Dermis blood vessel endothelial cell (primary cell): Measurements from ENCODE around the gene NBEA. TPM values are rescaled to one million over a fixed set of nuclear protein-coding genes. Genes with fewer than 3 reads are reported as not detected.
"Not testable (repeated sequence)": the region's sequence is repeated elsewhere in the genome, so short reads cannot be mapped to it uniquely, and the experiment has no call there.

Experiments used
- DNase-seq: peaks from one replicate; pipeline ENCODE4 v3.0.0; 2010
- total RNA-seq: library from RNA; depleted of rRNA; stranded (reverse); fragments of >200 nt; gene quantifications from 2 replicates; pipeline ENCODE4 v1.2.3, GENCODE V29; 2014

The NBEA gene
- total RNA-seq, 1 donor from 2014 or later = 3.6 TPM

DNA sequence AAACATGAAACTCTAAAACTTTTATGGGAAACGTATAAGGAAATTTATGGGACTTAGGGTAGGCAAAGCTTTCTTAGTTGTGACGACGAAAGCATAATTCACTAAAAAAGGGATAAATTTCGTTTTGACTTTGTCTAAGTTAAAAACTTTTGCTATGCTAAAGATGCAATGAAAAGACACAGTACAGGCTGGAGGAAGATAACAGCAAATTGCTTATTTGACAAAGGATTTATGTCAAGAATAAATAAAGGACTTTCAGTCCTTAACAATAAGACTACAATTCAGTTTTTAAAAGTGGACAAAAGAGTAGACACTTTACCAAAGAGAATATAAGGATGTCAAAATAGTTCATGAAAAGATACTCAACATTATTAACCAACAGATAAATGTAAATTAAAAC, 150.2 kb downstream of the NBEA start:
- no peak for DNase-seq

GRCh38 chr13:35092751-35093150, 150.7 kb downstream of the NBEA start:
- no peak for DNase-seq

DNA sequence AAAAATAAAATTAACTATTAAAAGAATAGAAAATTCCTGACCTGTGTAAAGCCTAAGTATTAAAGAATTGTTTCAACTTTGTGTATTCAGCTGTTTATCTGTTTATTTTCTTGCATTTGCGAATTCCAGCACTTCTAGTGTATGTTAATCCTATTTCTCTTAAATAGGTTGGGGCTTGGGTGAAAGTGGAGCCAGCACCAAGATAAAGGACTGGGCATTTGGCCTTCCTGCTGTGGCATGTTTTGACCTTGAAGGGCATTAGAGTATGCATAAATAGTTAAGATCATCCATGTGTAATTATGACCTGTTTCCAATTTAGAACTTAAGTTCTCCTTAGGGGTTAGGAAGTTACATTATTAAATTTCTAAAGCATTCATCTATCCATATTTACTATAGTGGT, 151.3 kb downstream of the NBEA start:
- DNase-seq = no peak

DNA sequence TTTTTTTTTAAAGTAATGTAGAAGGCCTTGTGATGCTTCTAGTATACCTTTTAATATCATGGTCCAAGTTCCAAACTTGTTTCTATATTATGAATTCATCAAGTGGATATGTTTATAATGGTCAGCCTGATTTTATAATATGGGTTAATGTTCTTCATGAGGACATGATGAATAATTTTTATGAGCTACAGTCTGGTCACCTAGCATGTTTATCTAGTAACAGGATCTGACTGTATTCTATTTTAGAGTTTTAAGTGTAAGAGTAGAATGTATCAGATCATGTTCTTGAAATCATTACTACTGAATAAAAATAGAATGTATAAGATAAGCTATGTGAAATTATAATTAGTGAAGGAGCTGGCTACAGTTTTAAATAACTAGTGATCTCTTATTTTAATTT, 164.7 kb downstream of the NBEA start:
- not testable (repeated sequence) for DNase-seq

- no peak for DNase-seq
Observed at GRCh38 chr13:35107535-35107934, 165.5 kb downstream of the NBEA start.

- not testable (repeated sequence) for DNase-seq
Observed at GRCh38 chr13:35113612-35114011, 171.5 kb downstream of the NBEA start.

DNA sequence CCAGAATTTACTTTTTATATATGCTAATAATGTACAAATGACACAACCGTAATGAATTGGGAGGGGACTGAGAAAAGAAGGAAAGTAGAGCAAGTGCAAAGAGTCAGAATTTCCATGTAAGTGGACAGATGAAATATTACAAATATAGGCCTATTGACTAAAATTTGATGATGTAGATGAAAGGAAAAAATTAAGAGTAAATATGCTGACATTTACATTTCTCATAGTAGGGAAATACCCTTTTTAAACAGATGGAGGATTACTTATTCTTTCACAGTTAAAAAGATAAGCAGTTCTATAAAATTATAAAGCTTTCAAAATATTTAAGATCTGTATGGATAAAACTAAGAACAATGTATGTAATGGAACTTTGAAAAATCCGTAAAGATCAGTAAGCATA, 185.4 kb downstream of the NBEA start:
- no peak for DNase-seq

DNA sequence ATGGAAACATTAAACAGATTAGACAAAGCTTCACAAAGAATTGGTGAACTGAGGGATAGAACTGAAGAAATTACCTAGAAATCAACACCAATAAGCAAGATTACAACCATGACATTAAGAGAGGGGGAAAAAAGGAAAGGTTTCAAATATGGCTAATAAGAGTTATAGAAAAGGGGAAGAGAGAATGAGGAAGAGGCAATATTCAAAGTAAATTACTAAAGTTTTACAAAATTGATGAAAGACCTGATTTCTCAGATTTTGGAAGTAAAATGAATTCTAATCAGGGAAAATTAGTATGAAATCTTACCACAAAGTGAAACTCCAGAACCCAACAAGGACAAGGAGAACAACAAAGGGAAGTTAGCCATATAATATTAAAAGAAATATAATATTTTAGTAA, 187.4 kb downstream of the NBEA start:
- no peak for DNase-seq

GRCh38 chr13:35131471-35131870, 189.4 kb downstream of the NBEA start:
- no peak for DNase-seq

DNA sequence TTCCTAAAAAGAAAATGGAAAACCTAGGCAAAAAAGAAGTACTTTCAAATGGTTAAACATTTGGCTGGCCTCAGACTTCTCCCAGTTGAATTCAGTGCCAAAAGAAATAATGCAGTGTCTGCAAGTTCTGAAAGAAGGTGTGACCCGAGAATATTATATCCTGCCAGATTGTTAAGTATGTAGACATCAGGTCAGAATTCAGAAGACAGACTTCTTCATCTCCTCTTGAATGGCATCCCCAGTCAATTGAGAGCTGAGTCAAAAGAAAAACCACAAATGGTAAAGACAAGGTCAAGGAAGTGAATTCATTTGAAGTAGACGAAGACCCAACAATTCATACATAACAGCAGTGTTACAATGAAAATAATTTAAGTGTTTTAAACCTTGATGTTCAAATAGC, 194.5 kb downstream of the NBEA start:
- no peak for DNase-seq

- peak; percentile 37 for DNase-seq
Observed at GRCh38 chr13:35139591-35139990, 197.5 kb downstream of the NBEA start.

DNA sequence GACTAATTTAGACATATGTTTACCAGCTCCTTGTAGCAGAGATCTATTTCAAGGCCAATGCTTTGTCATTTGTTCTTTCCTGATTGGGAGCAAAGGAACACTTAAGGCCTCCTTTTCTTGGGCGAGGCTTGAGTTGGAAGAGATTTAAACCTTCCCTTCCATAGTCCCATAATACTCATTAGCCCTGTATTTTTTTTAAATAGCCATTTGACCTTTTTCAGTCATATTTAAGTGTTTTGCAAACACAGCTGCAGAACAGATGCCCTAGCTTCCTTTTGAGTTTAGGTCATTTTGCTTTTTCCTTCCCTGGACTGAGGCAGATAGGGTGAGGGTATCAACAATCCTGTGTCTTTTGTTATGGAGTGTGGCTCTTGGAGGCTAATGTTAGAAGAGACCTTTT, 198.3 kb downstream of the NBEA start:
- no peak for DNase-seq

GRCh38 chr13:35140831-35141230, 198.8 kb downstream of the NBEA start:
- DNase-seq = no peak

DNA sequence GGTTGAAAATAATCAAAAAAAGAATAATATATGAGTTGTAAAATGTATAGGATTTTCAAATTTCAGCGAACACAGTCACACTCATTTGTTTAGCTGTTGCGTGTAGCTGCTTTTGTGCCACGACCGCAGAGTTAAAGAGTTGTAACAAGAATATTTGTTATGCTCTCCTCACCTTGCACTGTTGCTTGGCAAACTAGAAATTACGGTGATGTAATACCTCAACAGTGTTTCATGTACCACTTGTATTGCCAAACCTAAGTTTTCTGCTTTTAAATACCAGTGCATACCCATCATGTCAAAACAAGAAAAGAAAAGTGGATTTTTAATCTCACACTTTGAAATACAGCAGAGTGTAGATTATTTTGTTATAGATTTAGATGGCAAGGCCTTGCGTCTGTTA, 201.1 kb downstream of the NBEA start:
- DNase-seq = no peak

DNA sequence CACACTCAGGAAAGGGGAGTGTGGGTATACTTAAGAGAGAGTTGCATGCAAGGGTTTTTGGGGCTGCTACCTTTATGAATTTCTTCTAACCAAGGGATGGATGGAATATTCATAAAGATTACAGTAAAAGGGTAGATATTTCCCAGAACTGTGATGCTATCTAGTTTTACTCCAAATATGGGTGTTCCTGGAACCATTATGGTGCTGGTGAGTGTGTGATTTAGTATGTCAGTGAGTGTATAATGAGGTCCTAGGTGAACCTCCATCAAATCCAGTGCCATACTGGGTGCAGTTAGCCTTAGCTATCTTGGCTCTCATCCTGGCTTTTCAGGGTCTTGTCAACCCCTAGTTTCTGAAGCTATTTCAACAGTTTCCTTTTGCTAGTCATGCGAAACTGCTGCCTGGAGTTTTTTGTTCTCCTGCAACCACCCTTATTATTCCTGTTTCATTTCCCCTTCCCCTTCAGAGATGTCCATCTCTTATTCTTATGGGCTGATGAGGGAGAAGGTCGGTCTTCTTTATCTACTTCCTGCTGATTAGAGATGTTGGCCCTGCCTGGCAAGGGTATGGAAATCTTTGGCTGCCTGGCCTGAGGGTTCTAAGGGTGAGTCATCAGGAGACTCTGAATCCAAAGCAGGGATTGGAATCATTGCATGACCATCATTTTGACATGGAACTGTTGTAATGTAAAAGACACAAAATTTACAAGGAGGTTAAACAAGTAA, 202.3 kb downstream of the NBEA start:
- DNase-seq = no peak

DNA sequence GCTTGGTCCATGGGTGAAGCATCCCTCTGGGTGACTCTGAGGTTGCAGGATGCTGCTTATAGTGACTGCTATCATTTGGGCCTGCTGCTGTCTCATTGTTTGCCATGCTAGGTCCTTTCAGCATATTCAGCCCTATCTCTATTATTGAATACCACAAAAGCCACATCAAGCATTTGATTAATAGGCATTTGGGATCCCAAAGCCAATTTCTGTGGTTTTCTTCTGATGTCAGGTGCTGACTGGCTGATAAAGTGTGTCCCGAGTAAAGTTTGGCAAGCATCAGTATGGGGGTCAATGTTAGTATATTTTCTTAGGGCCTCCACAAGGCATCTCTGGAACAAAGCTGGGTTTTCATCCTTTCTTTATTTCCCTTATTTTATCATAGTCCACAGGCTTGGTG, 204.6 kb downstream of the NBEA start:
- no peak for DNase-seq

DNA sequence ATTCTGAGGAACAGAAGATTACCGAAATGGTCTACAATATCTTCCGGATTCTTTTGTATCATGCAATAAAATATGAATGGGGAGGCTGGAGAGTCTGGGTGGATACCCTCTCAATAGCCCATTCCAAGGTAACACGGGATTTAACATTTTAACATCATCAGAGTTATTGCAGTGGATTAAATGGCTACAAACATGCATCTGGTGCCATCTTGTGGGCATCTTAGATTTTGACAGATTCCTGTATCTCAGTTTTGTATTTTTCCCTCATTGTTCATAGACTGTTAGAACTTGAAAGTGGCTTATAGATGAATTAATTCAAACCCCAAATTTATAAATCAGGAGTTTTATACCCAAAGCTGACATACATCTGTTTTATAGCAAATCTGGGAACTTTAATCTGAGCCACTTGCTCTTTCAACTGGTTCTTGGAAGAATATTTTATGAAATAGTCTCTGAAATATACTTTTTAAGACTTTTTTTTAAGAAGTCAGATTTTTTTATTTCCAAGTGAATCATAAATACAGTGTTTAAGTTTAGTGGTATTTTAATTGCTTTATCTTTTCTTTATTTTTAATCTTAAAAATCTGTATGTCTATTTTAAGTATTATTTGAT, 215.2 kb downstream of the NBEA start:
- peak; percentile 78 for DNase-seq

- DNase-seq = no peak
Observed at GRCh38 chr13:35159041-35159440, 217.0 kb downstream of the NBEA start.

DNA sequence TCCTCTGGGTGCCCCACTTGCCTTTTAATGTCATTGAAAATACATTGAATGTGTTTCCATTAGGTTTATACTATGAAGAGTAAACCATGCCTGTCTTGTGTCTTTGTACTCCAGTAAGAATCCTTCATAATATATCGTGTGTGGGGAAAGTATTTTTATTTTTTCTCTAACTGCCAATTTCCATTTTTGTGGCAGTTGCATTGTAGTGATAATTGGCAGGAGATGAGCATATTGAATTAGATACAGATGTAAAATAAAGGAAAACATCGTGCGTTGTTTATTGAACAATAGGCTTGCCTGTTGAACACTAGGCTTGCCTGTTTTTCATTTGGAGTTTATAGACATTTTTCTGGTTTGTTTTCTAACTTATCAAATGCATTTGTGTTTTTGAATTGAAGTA, 218.8 kb downstream of the NBEA start:
- DNase-seq = no peak

DNA sequence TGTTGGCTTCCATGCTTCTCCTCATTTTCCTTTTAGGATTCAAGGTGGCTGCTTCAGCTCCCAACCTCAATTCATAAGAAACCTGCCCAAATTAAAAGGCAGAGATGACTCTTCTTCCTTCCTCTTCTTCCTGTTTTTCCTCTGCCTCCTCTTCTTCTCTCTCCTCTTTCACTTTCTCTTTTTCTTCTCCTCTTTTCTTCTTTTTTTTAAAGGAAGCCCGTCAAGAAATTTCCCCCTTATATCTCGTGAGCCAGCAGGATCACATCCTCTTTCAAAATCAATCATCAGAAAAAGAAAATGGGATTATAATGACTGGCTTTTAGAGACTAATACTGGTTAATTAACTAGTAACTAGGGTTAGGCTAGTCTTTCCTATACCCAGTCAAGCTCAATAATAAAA, 220.3 kb downstream of the NBEA start:
- no peak for DNase-seq

DNA sequence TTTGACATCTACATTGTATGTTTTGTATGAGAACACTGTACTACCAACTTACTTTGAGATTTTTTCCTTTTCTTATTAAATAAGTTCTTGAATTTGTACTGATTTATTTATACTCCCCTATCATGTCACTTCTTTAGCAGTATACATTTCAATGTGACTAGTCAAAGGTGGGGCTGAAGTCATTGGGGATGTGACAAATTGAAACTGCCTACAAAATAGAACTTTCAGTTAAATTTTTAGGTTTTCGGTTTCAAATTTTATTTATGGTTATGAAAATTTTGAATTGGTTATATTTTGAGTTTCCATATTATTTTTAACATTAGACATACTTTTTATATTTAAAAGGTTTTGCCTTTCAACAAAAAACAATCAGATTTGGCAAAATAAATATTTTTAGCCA, 221.6 kb downstream of the NBEA start:
- no peak for DNase-seq

DNA sequence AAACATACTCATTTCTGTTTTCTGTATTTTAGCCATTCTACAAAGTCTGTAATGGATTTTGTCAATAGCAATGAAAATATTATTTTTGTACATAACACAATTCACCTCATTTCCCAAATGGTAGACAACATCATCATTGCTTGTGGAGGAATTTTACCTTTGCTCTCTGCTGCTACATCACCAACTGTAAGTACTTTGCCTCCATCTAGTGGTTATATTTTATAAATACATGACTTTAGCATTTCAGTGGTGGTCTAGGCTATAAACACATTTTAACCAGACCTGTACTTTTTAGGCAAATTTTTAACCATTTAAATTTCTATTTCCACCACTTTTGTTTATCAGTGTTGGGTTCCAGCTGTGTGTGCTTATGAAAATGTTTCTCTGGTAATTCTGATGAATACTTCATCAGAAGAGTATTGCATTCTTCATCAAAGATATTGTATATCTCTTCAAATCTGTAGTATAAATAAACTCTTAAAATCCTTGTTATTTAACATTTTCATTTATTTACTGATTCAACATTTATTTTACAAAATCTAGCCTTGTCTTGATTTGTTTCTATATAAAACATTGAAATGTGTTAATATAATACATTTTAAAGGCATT, 222.4 kb downstream of the NBEA start:
- peak; percentile 55 for DNase-seq

DNA sequence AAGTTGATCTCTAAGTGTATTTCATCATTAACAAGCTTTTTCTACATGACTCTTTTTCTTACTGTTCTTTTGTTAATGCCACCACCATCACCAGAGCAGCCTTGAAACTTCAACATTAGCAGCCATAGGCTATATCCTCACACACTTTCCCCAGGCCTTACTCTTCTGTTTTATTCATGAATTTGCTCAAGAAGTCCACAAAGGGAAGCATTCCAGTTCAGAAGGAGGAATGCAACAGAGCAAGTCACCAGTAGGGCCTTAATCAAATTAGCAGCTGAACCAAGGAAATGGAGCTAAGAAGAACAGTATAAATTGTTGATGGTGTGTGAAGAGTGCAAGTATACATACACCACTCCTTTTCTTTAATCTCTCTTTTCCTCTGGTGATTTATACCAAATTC, 223.1 kb downstream of the NBEA start:
- DNase-seq = no peak

DNA sequence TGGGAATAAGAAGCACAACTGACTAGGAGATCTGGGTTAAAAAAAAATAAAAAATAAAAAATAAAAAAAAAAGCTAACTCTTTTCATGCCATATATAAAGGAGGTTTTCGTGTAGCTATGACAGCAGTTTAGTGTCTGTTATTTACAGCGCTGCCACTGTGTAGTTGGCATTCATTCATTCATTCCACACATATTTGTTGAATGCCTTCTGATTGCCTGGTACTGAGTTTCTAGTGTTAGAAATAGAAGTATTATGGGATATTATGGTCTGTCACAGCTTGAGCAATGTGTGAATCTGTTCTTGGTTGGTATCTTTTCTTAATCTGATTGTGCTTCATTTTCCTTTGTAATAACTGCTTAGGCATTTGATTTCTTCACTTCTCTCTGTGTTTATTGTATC, 237.4 kb downstream of the NBEA start:
- DNase-seq = no peak
